Subcutaneous abdominal adipose tissue (tissue), 5 donors: ENCODE measurements around the gene TRIML2.
"Not testable (repeated sequence)": the region's sequence is repeated elsewhere in the genome, so short reads cannot be mapped to it uniquely, and the experiment has no call there.

ENCODE experiments used
- H3K27ac ChIP-seq: one replicate; pipeline ENCODE4 v1.7.0; 2013; ENCODE audit warnings: low read depth, mild to moderate bottlenecking, inconsistent platforms, low read length, moderate library complexity
- H3K27me3 ChIP-seq, 5 donors: one replicate each; pipeline ENCODE4 v1.7.0; 2013; ENCODE audit warnings: low read length in 5 of 5, inconsistent platforms in 1 of 5; ENCODE audit not compliant: control insufficient read depth in 5 of 5, insufficient read depth in 4 of 5
- H3K36me3 ChIP-seq, 5 donors: one replicate each; pipeline ENCODE4 v1.7.0; 2013; ENCODE audit warnings: low read length in 5 of 5; ENCODE audit not compliant: control insufficient read depth in 5 of 5, insufficient read depth in 5 of 5
- H3K4me1 ChIP-seq, 5 donors: one replicate each; pipeline ENCODE4 v1.7.0; 2013; ENCODE audit warnings: low read length in 5 of 5, mild to moderate bottlenecking in 3 of 5, moderate library complexity in 1 of 5; ENCODE audit not compliant: control insufficient read depth in 5 of 5, insufficient read depth in 5 of 5
- H3K4me3 ChIP-seq, 5 donors: one replicate each; pipeline ENCODE4 v1.7.0; 2013; ENCODE audit warnings: low read length in 5 of 5, low read depth in 1 of 5
- H3K9ac ChIP-seq, 5 donors: one replicate each; pipeline ENCODE4 v1.7.0; 2013; ENCODE audit warnings: low read length in 5 of 5, mild to moderate bottlenecking in 4 of 5, moderate library complexity in 3 of 5
- H3K9me3 ChIP-seq, 5 donors: one replicate each; pipeline ENCODE4 v1.7.0; 2013; ENCODE audit warnings: low read length in 5 of 5; ENCODE audit not compliant: control insufficient read depth in 5 of 5
- donor health status: healthy.
- donor health status: healthy.
- donor health status: healthy.
- donor health status: healthy.
- donor health status: healthy.

The TRIML2 gene

DNA sequence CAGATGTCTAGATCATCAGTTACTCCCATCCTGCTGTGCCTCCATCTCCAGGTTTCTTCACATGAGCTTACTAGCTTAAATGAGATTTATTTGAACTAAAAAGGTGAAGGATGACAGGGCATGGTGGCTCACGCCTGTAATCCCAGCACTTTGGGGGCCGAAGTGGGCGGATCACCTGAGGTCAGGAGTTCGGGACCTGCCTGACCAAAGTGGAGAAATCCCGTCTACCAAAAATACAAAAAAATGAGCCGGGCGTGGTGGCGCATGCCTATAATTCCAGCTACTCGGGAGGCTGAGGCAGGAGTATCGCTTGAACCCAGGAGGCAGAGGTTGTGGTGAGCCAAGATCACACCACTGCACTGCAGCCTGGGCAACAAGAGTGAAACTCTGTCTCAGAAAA is 63.9 kb downstream of the TRIML2 start:
- H3K27ac ChIP-seq, H3K4me1 ChIP-seq, H3K27me3 ChIP-seq, H3K9ac ChIP-seq, H3K9me3 ChIP-seq, H3K4me3 ChIP-seq, H3K36me3 ChIP-seq: not testable (repeated sequence)

GRCh38 chr4:188043154-188043553 is 66.2 kb downstream of the TRIML2 start:
- no peak overlapping the region for H3K9ac ChIP-seq
- H3K4me3 ChIP-seq, result no peak overlapping the region
- H3K36me3 ChIP-seq, result no peaks in the 10 kb centered on the region
- H3K9me3 ChIP-seq, result peaks cover 0 to 4% (median 0%) of the 10 kb centered on the region in 5 donors
- no peak overlapping the region for H3K27ac ChIP-seq
- no peaks in the 10 kb centered on the region for H3K27me3 ChIP-seq
- H3K4me1 ChIP-seq, result no peaks in the 10 kb centered on the region

DNA sequence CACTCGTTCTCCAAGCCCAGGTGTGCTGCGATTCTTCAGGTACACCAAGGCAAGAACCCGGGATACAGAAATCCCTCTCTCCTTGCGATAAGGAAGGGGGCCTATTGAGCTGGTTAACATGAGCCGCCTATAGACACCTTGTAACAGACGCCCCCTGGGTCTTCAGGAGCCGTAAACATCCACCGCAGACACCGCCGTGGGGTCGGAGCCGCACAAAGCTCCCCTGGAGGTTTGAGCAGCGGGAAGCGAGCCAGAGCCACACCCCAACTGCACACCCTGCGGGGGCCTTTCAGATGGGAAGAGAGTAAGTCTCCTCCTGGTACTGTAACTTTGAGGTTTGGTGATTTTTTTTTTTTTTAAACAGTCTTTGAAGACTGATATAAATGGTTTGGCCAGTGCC is 67.2 kb downstream of the TRIML2 start:
- H3K4me3 ChIP-seq, result no peak overlapping the region
- H3K4me1 ChIP-seq, result no peaks in the 10 kb centered on the region
- peaks cover 0 to 4% (median 0%) of the 10 kb centered on the region in 5 donors for H3K9me3 ChIP-seq
- H3K36me3 ChIP-seq, result no peaks in the 10 kb centered on the region
- no peak overlapping the region for H3K27ac ChIP-seq
- H3K27me3 ChIP-seq, result no peaks in the 10 kb centered on the region
- H3K9ac ChIP-seq, result no peak overlapping the region

DNA sequence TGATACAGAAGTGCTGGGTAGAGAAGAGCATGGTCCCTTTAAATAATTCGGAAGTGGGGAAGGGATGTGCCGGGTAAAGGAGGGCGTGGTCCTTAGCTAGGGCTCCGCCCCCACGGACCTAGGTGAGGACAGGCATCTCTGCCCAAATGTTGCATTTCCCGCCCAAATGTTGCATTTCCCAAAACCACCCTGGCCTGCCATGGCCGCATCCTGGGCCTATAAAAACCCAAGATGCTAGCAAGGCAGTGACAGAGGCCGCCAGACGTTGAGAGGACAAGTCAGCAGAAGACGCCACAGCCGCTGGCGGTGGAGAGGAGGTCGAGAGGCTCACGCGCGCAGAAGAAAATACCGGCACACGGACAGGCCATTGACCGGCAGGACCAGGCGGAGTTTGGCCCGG is 67.7 kb downstream of the TRIML2 start:
- peaks cover 0 to 4% (median 0%) of the 10 kb centered on the region in 5 donors for H3K9me3 ChIP-seq
- H3K36me3 ChIP-seq, result no peaks in the 10 kb centered on the region
- H3K9ac ChIP-seq, result no peak overlapping the region
- no peaks in the 10 kb centered on the region for H3K4me1 ChIP-seq
- H3K27ac ChIP-seq, result no peak overlapping the region
- H3K4me3 ChIP-seq, result no peak overlapping the region
- no peaks in the 10 kb centered on the region for H3K27me3 ChIP-seq
